Measurements from ENCODE around the gene PITX2. TPM values are rescaled to one million over a fixed set of nuclear protein-coding genes. Genes with fewer than 3 reads are reported as not detected.

PITX2 gene
- polyA plus RNA-seq, 1 donor (not counting 4 experiments of a cell fraction or from before 2014, with no cell fraction given) = not detected

DNA sequence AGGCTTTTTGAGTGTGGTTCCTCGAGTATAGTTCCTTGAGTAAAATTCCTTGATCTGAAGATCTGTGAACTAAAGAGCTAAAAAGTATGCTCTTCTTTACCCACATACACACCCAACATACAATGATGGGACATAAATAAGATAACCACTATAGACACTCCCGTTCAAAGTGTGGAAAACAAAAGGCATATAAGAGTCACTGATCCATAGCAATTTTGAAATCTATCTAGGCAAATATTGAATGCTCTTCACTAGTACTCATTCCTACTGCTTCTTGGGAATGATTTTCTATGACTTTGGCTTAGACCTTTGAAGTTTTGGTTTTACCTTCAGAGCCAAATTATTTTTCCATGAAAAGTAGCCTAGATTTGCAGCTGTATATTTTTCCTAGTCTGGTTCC is 26.4 kb downstream of the PITX2 start:
- Histone ChIP-seq H3K4me1 (ENCODE audit: control insufficient read depth, extremely low read depth, insufficient read depth, low read length) (no peaks in the 10 kb centered on the region), H3K27ac (ENCODE audit: control insufficient read depth, insufficient read depth, low read length) (no peak overlapping the region), H3K27me3 (ENCODE audit: control insufficient read depth, extremely low read depth, insufficient read depth, low read length) (no peaks in the 10 kb centered on the region), H3K9ac (ENCODE audit: control insufficient read depth, extremely low read depth, insufficient read depth, low read length) (no peak overlapping the region), H3K4me2 (ENCODE audit: control insufficient read depth, extremely low read depth, insufficient read depth, low read depth, low read length) (no peak overlapping the region), H3K4me3 (ENCODE audit: control insufficient read depth in 2 of 3, extremely low read depth in 1 of 3, insufficient read depth in 2 of 3, low read depth in 1 of 3, low read length in 3 of 3) (no peak overlapping the region), H4K20me1 (ENCODE audit: control insufficient read depth, extremely low read depth, insufficient read depth, low read length) (no peaks in the 10 kb centered on the region), H3K79me2 (ENCODE audit: control insufficient read depth, insufficient read depth, low read length) (no peaks in the 10 kb centered on the region), H3K9me3 (ENCODE audit: control insufficient read depth, low read depth, low read length) (no peaks in the 10 kb centered on the region), H2AFZ (ENCODE audit: control insufficient read depth, low read length) (no peak overlapping the region), H3K9me1 (ENCODE audit: control insufficient read depth, extremely low read depth, insufficient read depth, low read length) (no peaks in the 10 kb centered on the region), H3K36me3 (ENCODE audit: control insufficient read depth in 2 of 2, extremely low read depth in 1 of 2, insufficient read depth in 2 of 2, low read length in 2 of 2) (no peaks in the 10 kb centered on the region)
- TF ChIP-seq EZH2 (IDR thresholded peaks at IDR 0.05; ENCODE audit: low read length) (no peak), CTCF (optimal IDR thresholded peaks at IDR 0.05 in 1 of 3, IDR thresholded peaks at IDR 0.05 in 1 of 3, conservative IDR thresholded peaks at IDR 0.05 in 1 of 3; ENCODE audit: extremely low read depth in 1 of 3, insufficient read depth in 2 of 3, low read length in 3 of 3) (no peak)
- FAIRE-seq = no peak
- no peak for DNase-seq (ENCODE audit: low read depth, low spot score)
- dilution Hi-C loops (cut with MboI; ENCODE audit: extremely low pct_ligation_motif_present, low sequenced_read_pairs) = no loop called here

GRCh38 chr4:110595583-110595982 is 27.3 kb downstream of the PITX2 start:
- Histone ChIP-seq H3K36me3 (ENCODE audit: control insufficient read depth in 2 of 2, extremely low read depth in 1 of 2, insufficient read depth in 2 of 2, low read length in 2 of 2) (no peaks in the 10 kb centered on the region), H4K20me1 (ENCODE audit: control insufficient read depth, extremely low read depth, insufficient read depth, low read length) (no peaks in the 10 kb centered on the region), H3K4me1 (ENCODE audit: control insufficient read depth, extremely low read depth, insufficient read depth, low read length) (no peaks in the 10 kb centered on the region), H2AFZ (ENCODE audit: control insufficient read depth, low read length) (no peak overlapping the region), H3K79me2 (ENCODE audit: control insufficient read depth, insufficient read depth, low read length) (no peaks in the 10 kb centered on the region), H3K4me2 (ENCODE audit: control insufficient read depth, extremely low read depth, insufficient read depth, low read depth, low read length) (no peak overlapping the region), H3K9me3 (ENCODE audit: control insufficient read depth, low read depth, low read length) (no peaks in the 10 kb centered on the region), H3K9ac (ENCODE audit: control insufficient read depth, extremely low read depth, insufficient read depth, low read length) (no peak overlapping the region), H3K27ac (ENCODE audit: control insufficient read depth, insufficient read depth, low read length) (no peak overlapping the region), H3K9me1 (ENCODE audit: control insufficient read depth, extremely low read depth, insufficient read depth, low read length) (no peaks in the 10 kb centered on the region), H3K4me3 (ENCODE audit: control insufficient read depth in 2 of 3, extremely low read depth in 1 of 3, insufficient read depth in 2 of 3, low read depth in 1 of 3, low read length in 3 of 3) (no peak overlapping the region), H3K27me3 (ENCODE audit: control insufficient read depth, extremely low read depth, insufficient read depth, low read length) (no peaks in the 10 kb centered on the region)
- DNase-seq (ENCODE audit: low read depth, low spot score) (no peak), FAIRE-seq (no peak)
- dilution Hi-C loops (cut with MboI; ENCODE audit: extremely low pct_ligation_motif_present, low sequenced_read_pairs) = no loop called here
- TF ChIP-seq CTCF (optimal IDR thresholded peaks at IDR 0.05 in 1 of 3, IDR thresholded peaks at IDR 0.05 in 1 of 3, conservative IDR thresholded peaks at IDR 0.05 in 1 of 3; ENCODE audit: extremely low read depth in 1 of 3, insufficient read depth in 2 of 3, low read length in 3 of 3) (no peak), EZH2 (IDR thresholded peaks at IDR 0.05; ENCODE audit: low read length) (no peak)

Data from keratinocyte (primary cell).